ENCODE results near the gene AP4B1.

AP4B1 gene

GRCh38 chr1:113861641-113862040 lies 43.0 kb downstream of the AP4B1 start:
- peak in 2 of 3 donors; percentile 51 to 68 for DNase-seq
- no peaks in the 10 kb centered on the region for H3K27me3 ChIP-seq (replicated peaks in 2 of 5; ENCODE audit: control insufficient read depth in 4 of 5, insufficient read depth in 5 of 5, low read length in 4 of 5)
- H3K27ac ChIP-seq (ENCODE audit: insufficient read depth in 1 of 2, low read depth in 1 of 2, low read length in 2 of 2, poor library complexity in 1 of 2, severe bottlenecking in 2 of 2) = no peak overlapping the region
- POLR2A ChIA-PET = interaction anchor here (1.3 kb wide), 1 partner anchor 7 kb away, joined by 4 read pairs; no protein-coding TSS in a partner anchor
- peaks cover 18 to 48% (median 30%) of the 10 kb centered on the region in 4 experiments for H3K4me1 ChIP-seq (ENCODE audit: control extremely low read depth in 1 of 4, control insufficient read depth in 4 of 4, insufficient read depth in 4 of 4, low read length in 3 of 4)
- H3K36me3 ChIP-seq (ENCODE audit: control insufficient read depth in 4 of 4, insufficient read depth in 4 of 4, low read length in 3 of 4) = peaks cover 0 to 6% (median under 1%) of the 10 kb centered on the region in 4 experiments
- H3K9me3 ChIP-seq (ENCODE audit: control extremely low read depth in 1 of 5, control insufficient read depth in 4 of 5, insufficient read depth in 2 of 5, low read depth in 1 of 5, low read length in 4 of 5) = no peaks in the 10 kb centered on the region
- WGBS (ENCODE audit: insufficient coverage) = 100% methylated on average over 1 of the region's 5 CpGs
- H3K4me3 ChIP-seq (ENCODE audit: control insufficient read depth in 1 of 7, extremely low read depth in 1 of 7, insufficient read depth in 4 of 7, low read depth in 2 of 7, low read length in 6 of 7) = no peak overlapping the region
- CTCF ChIA-PET = interaction anchor here (0.6 to 4.2 kb wide), 3 partner anchors 14 to 101 kb away, joined by 3 to 21 read pairs (median 3); no protein-coding TSS in a partner anchor

GRCh38 chr1:113860891-113861290 lies 43.7 kb downstream of the AP4B1 start:
- Histone ChIP-seq H3K27ac (ENCODE audit: insufficient read depth in 1 of 2, low read depth in 1 of 2, low read length in 2 of 2, poor library complexity in 1 of 2, severe bottlenecking in 2 of 2) (peak overlapping the region in 1 of 2 experiments; percentile 76), H3K4me3 (ENCODE audit: control insufficient read depth in 1 of 7, extremely low read depth in 1 of 7, insufficient read depth in 4 of 7, low read depth in 2 of 7, low read length in 6 of 7) (no peak overlapping the region), H3K9me3 (ENCODE audit: control extremely low read depth in 1 of 5, control insufficient read depth in 4 of 5, insufficient read depth in 2 of 5, low read depth in 1 of 5, low read length in 4 of 5) (no peaks in the 10 kb centered on the region), H3K4me1 (ENCODE audit: control extremely low read depth in 1 of 4, control insufficient read depth in 4 of 4, insufficient read depth in 4 of 4, low read length in 3 of 4) (peaks cover 18 to 48% (median 30%) of the 10 kb centered on the region in 4 experiments), H3K36me3 (ENCODE audit: control insufficient read depth in 4 of 4, insufficient read depth in 4 of 4, low read length in 3 of 4) (peaks cover 2 to 13% (median 4%) of the 10 kb centered on the region in 4 experiments), H3K27me3 (replicated peaks in 2 of 5; ENCODE audit: control insufficient read depth in 4 of 5, insufficient read depth in 5 of 5, low read length in 4 of 5) (no peaks in the 10 kb centered on the region)
- no CpG with 5 or more reads among the region's 3 CpGs for WGBS (ENCODE audit: insufficient coverage)
- DNase-seq = no peak
- ChIA-PET POLR2A (interaction anchor here (1.3 kb wide), 1 partner anchor 8 kb away, joined by 4 read pairs; no protein-coding TSS in a partner anchor), CTCF (interaction anchor here (1.0 to 4.2 kb wide), 8 partner anchors 8 to 80 kb away, joined by 3 to 21 read pairs (median 4); no protein-coding TSS in a partner anchor)

- no CpG with 5 or more reads among the region's 3 CpGs for WGBS (ENCODE audit: insufficient coverage)
- Histone ChIP-seq H3K27me3 (replicated peaks in 2 of 5; ENCODE audit: control insufficient read depth in 4 of 5, insufficient read depth in 5 of 5, low read length in 4 of 5) (no peaks in the 10 kb centered on the region), H3K27ac (ENCODE audit: insufficient read depth in 1 of 2, low read depth in 1 of 2, low read length in 2 of 2, poor library complexity in 1 of 2, severe bottlenecking in 2 of 2) (peak overlapping the region; percentile 62 to 76), H3K36me3 (ENCODE audit: control insufficient read depth in 4 of 4, insufficient read depth in 4 of 4, low read length in 3 of 4) (peaks cover 3 to 25% (median 6%) of the 10 kb centered on the region in 4 experiments), H3K9me3 (ENCODE audit: control extremely low read depth in 1 of 5, control insufficient read depth in 4 of 5, insufficient read depth in 2 of 5, low read depth in 1 of 5, low read length in 4 of 5) (no peaks in the 10 kb centered on the region), H3K4me1 (ENCODE audit: control extremely low read depth in 1 of 4, control insufficient read depth in 4 of 4, insufficient read depth in 4 of 4, low read length in 3 of 4) (peaks cover 18 to 48% (median 30%) of the 10 kb centered on the region in 4 experiments), H3K4me3 (ENCODE audit: control insufficient read depth in 1 of 7, extremely low read depth in 1 of 7, insufficient read depth in 4 of 7, low read depth in 2 of 7, low read length in 6 of 7) (peak overlapping the region in 5 of 7 experiments; percentile 32 to 68 (median 51))
- CTCF ChIA-PET = interaction anchor here (0.7 to 4.2 kb wide), 11 partner anchors 10 to 1589 kb away, joined by 3 to 21 read pairs (median 4); partner anchors contain the start of genes AP4B1 and DCLRE1B
- peak; percentile 52 to 82 (median 74) for DNase-seq
- POLR2A ChIA-PET = interaction anchor here (1.0 to 1.8 kb wide), 2 partner anchors 10 to 69 kb away, joined by 3 to 4 read pairs; partner anchors contain the start of gene HIPK1
Observed at GRCh38 chr1:113859478-113860175, 45.0 kb downstream of the AP4B1 start.

GRCh38 chr1:113858982-113859381 lies 45.6 kb downstream of the AP4B1 start:
- H3K4me1 ChIP-seq (ENCODE audit: control extremely low read depth in 1 of 4, control insufficient read depth in 4 of 4, insufficient read depth in 4 of 4, low read length in 3 of 4) = peaks cover 18 to 48% (median 30%) of the 10 kb centered on the region in 4 experiments
- no peaks in the 10 kb centered on the region for H3K27me3 ChIP-seq (replicated peaks in 2 of 5; ENCODE audit: control insufficient read depth in 4 of 5, insufficient read depth in 5 of 5, low read length in 4 of 5)
- ChIA-PET CTCF (interaction anchor here (1.0 to 4.2 kb wide), 6 partner anchors 13 to 46 kb away, joined by 3 to 21 read pairs (median 5); partner anchors contain the start of genes AP4B1 and DCLRE1B), POLR2A (interaction anchor here (1.0 to 1.8 kb wide), 2 partner anchors 11 to 70 kb away, joined by 3 to 4 read pairs; partner anchors contain the start of gene HIPK1)
- no CpG with 5 or more reads among the region's 1 CpG for WGBS (ENCODE audit: insufficient coverage)
- H3K9me3 ChIP-seq (ENCODE audit: control extremely low read depth in 1 of 5, control insufficient read depth in 4 of 5, insufficient read depth in 2 of 5, low read depth in 1 of 5, low read length in 4 of 5) = no peaks in the 10 kb centered on the region
- peaks cover 3 to 32% (median 10%) of the 10 kb centered on the region in 4 experiments for H3K36me3 ChIP-seq (ENCODE audit: control insufficient read depth in 4 of 4, insufficient read depth in 4 of 4, low read length in 3 of 4)
- H3K4me3 ChIP-seq (ENCODE audit: control insufficient read depth in 1 of 7, extremely low read depth in 1 of 7, insufficient read depth in 4 of 7, low read depth in 2 of 7, low read length in 6 of 7) = peak overlapping the region in 3 of 7 experiments; percentile 32 to 68 (median 51)
- no peak for DNase-seq
- H3K27ac ChIP-seq (ENCODE audit: insufficient read depth in 1 of 2, low read depth in 1 of 2, low read length in 2 of 2, poor library complexity in 1 of 2, severe bottlenecking in 2 of 2) = peak overlapping the region in 1 of 2 experiments; percentile 76

GRCh38 chr1:113858418-113858817 lies 46.2 kb downstream of the AP4B1 start:
- H3K27me3 ChIP-seq (replicated peaks in 2 of 5; ENCODE audit: control insufficient read depth in 4 of 5, insufficient read depth in 5 of 5, low read length in 4 of 5) = no peaks in the 10 kb centered on the region
- peaks cover 18 to 48% (median 30%) of the 10 kb centered on the region in 4 experiments for H3K4me1 ChIP-seq (ENCODE audit: control extremely low read depth in 1 of 4, control insufficient read depth in 4 of 4, insufficient read depth in 4 of 4, low read length in 3 of 4)
- no peaks in the 10 kb centered on the region for H3K9me3 ChIP-seq (ENCODE audit: control extremely low read depth in 1 of 5, control insufficient read depth in 4 of 5, insufficient read depth in 2 of 5, low read depth in 1 of 5, low read length in 4 of 5)
- H3K27ac ChIP-seq (ENCODE audit: insufficient read depth in 1 of 2, low read depth in 1 of 2, low read length in 2 of 2, poor library complexity in 1 of 2, severe bottlenecking in 2 of 2) = peak overlapping the region in 1 of 2 experiments; percentile 25
- peaks cover 3 to 32% (median 10%) of the 10 kb centered on the region in 4 experiments for H3K36me3 ChIP-seq (ENCODE audit: control insufficient read depth in 4 of 4, insufficient read depth in 4 of 4, low read length in 3 of 4)
- CTCF ChIA-PET = interaction anchor here (1.6 to 4.2 kb wide), 3 partner anchors 14 to 46 kb away, joined by 3 to 21 read pairs (median 9); partner anchors contain the start of genes AP4B1 and DCLRE1B
- DNase-seq = no peak
- no CpG with 5 or more reads among the region's 3 CpGs for whole genome bisulfite sequencing (ENCODE audit: insufficient coverage)
- H3K4me3 ChIP-seq (ENCODE audit: control insufficient read depth in 1 of 7, extremely low read depth in 1 of 7, insufficient read depth in 4 of 7, low read depth in 2 of 7, low read length in 6 of 7) = no peak overlapping the region
- POLR2A ChIA-PET = interaction anchor here (0.6 kb wide), 1 partner anchor 8 kb away, joined by 3 read pairs; no protein-coding TSS in a partner anchor

GRCh38 chr1:113857776-113858175 lies 46.8 kb downstream of the AP4B1 start:
- no peak overlapping the region for H3K4me3 ChIP-seq (ENCODE audit: control insufficient read depth in 1 of 7, extremely low read depth in 1 of 7, insufficient read depth in 4 of 7, low read depth in 2 of 7, low read length in 6 of 7)
- no peaks in the 10 kb centered on the region for H3K27me3 ChIP-seq (replicated peaks in 2 of 5; ENCODE audit: control insufficient read depth in 4 of 5, insufficient read depth in 5 of 5, low read length in 4 of 5)
- no CpG with 5 or more reads among the region's 3 CpGs for WGBS (ENCODE audit: insufficient coverage)
- peak in 2 of 3 donors; percentile 44 to 61 for DNase-seq
- H3K36me3 ChIP-seq (ENCODE audit: control insufficient read depth in 4 of 4, insufficient read depth in 4 of 4, low read length in 3 of 4) = peaks cover 3 to 30% (median 10%) of the 10 kb centered on the region in 4 experiments
- peaks cover 18 to 46% (median 30%) of the 10 kb centered on the region in 4 experiments for H3K4me1 ChIP-seq (ENCODE audit: control extremely low read depth in 1 of 4, control insufficient read depth in 4 of 4, insufficient read depth in 4 of 4, low read length in 3 of 4)
- H3K27ac ChIP-seq (ENCODE audit: insufficient read depth in 1 of 2, low read depth in 1 of 2, low read length in 2 of 2, poor library complexity in 1 of 2, severe bottlenecking in 2 of 2) = peak overlapping the region in 1 of 2 experiments; percentile 25
- ChIA-PET CTCF (interaction anchor here (0.6 to 4.2 kb wide), 3 partner anchors 14 to 77 kb away, joined by 3 to 21 read pairs (median 4); no protein-coding TSS in a partner anchor), POLR2A (interaction anchor here (0.6 kb wide), 1 partner anchor 10 kb away, joined by 8 read pairs; no protein-coding TSS in a partner anchor)
- no peaks in the 10 kb centered on the region for H3K9me3 ChIP-seq (ENCODE audit: control extremely low read depth in 1 of 5, control insufficient read depth in 4 of 5, insufficient read depth in 2 of 5, low read depth in 1 of 5, low read length in 4 of 5)

All from common myeloid progenitor, CD34-positive (primary cell).